HG02678 (cell line): ENCODE measurements around the gene L3HYPDH.

ENCODE experiments used
- ATAC-seq: cut with Tn5 transposase; IDR thresholded peaks from one replicate; pipeline ENCODE4 v1.9.1; 2021; ENCODE audit warnings: mild to moderate bottlenecking, moderate library complexity; ENCODE audit not compliant: unreplicated experiment

Gene L3HYPDH

GRCh38 chr14:59427653-59428580, 56.3 kb downstream of the L3HYPDH start:
- ATAC-seq, result no peak

GRCh38 chr14:59425322-59425935, 58.8 kb downstream of the L3HYPDH start:
- ATAC-seq, result no peak

GRCh38 chr14:59424341-59425071, 59.7 kb downstream of the L3HYPDH start:
- ATAC-seq, result no peak
